ENCODE measurements around the gene SLX4IP.
"Not testable (repeated sequence)": the region's sequence is repeated elsewhere in the genome, so short reads cannot be mapped to it uniquely, and the experiment has no call there.

The SLX4IP gene

GRCh38 chr20:10613426-10613825 is 178.3 kb downstream of the SLX4IP start:
- DNase-seq = not testable (repeated sequence)

GRCh38 chr20:10613911-10614310 is 178.8 kb downstream of the SLX4IP start:
- DNase-seq = no peak

- DNase-seq = no peak
Observed at GRCh38 chr20:10616212-10616611, 181.1 kb downstream of the SLX4IP start.

- not testable (repeated sequence) for DNase-seq
Observed at GRCh38 chr20:10617549-10618133, 182.5 kb downstream of the SLX4IP start.

- no peak for DNase-seq
Observed at GRCh38 chr20:10618611-10619245, 183.6 kb downstream of the SLX4IP start.

GRCh38 chr20:10619427-10619826 is 184.3 kb downstream of the SLX4IP start:
- peak; percentile 15 for DNase-seq

- no peak for DNase-seq
Observed at GRCh38 chr20:10621149-10621548, 186.0 kb downstream of the SLX4IP start.

- DNase-seq = no peak
Observed at GRCh38 chr20:10622657-10623418, 187.7 kb downstream of the SLX4IP start.

GRCh38 chr20:10625641-10626040 is 190.5 kb downstream of the SLX4IP start:
- DNase-seq = no peak

GRCh38 chr20:10626896-10627295 is 191.8 kb downstream of the SLX4IP start:
- no peak for DNase-seq

GRCh38 chr20:10629946-10630650 is 195.0 kb downstream of the SLX4IP start:
- DNase-seq = no peak

- DNase-seq = no peak
Observed at GRCh38 chr20:10631126-10631525, 196.0 kb downstream of the SLX4IP start.

- no peak for DNase-seq
Observed at GRCh38 chr20:10632721-10633509, 197.8 kb downstream of the SLX4IP start.

- no peak for DNase-seq
Observed at GRCh38 chr20:10633718-10634117, 198.6 kb downstream of the SLX4IP start.

GRCh38 chr20:10634211-10634610 is 199.1 kb downstream of the SLX4IP start:
- DNase-seq = no peak

GRCh38 chr20:10634683-10635411 is 199.7 kb downstream of the SLX4IP start:
- no peak for DNase-seq

GRCh38 chr20:10635476-10636208 is 200.5 kb downstream of the SLX4IP start:
- no peak for DNase-seq

GRCh38 chr20:10636326-10636818 is 201.3 kb downstream of the SLX4IP start:
- DNase-seq = no peak

- no peak for DNase-seq
Observed at GRCh38 chr20:10637031-10637559, 202.0 kb downstream of the SLX4IP start.

- DNase-seq = no peak
Observed at GRCh38 chr20:10637563-10637962, 202.5 kb downstream of the SLX4IP start.
